ENCODE measurements around the gene VKORC1L1. TPM values are rescaled to one million over a fixed set of nuclear protein-coding genes. Genes with fewer than 3 reads are reported as not detected.

Gene VKORC1L1
- total RNA-seq, 1 donor from 2014 or later = 8.6 TPM

DNA sequence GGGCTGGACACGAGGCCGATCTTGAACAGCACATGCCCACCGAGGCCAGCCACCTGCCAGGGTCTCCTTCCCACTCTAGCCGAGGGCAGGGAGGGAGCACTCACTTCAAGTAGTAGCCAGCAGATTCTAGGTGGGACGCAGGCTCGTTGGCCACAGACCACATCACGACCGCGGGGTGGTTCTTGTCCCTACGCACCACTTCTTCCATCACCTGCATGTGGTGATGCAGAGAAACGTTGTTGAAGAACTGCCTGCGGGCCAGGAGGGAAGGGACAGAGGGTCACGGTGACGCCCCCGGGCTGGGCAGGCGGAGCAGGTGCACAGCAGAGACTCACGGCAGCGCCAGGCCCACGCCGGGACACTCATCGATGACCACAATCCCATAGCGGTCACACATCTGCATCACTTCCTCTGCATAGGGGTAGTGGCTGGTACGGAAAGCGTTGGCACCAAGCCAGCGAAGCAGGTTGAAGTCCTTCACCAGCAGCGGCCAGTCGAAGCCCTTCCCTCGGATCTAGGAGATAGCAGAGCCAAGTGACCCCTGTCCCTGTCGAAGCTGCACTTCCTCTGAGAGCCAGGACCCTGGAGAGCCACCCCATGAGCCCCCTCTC lies 101.4 kb downstream of the VKORC1L1 start:
- Mint-ChIP-seq H3K27me3 (no peaks in the 10 kb centered on the region), H3K36me3 (ENCODE audit: low read depth) (peaks cover 66% of the 10 kb centered on the region), H3K9me3 (no peaks in the 10 kb centered on the region), H3K27ac (peak overlapping the region; percentile 30), H3K4me3 (no peak overlapping the region), H3K4me1 (peaks cover 5% of the 10 kb centered on the region)
- intact Hi-C loops (cut with micrococcal nuclease) = no loop called here
- ATAC-seq (ENCODE audit: low read depth) = no peak
- POLR2A ChIA-PET = no interaction called here
- TF ChIP-seq, protein P1, sequence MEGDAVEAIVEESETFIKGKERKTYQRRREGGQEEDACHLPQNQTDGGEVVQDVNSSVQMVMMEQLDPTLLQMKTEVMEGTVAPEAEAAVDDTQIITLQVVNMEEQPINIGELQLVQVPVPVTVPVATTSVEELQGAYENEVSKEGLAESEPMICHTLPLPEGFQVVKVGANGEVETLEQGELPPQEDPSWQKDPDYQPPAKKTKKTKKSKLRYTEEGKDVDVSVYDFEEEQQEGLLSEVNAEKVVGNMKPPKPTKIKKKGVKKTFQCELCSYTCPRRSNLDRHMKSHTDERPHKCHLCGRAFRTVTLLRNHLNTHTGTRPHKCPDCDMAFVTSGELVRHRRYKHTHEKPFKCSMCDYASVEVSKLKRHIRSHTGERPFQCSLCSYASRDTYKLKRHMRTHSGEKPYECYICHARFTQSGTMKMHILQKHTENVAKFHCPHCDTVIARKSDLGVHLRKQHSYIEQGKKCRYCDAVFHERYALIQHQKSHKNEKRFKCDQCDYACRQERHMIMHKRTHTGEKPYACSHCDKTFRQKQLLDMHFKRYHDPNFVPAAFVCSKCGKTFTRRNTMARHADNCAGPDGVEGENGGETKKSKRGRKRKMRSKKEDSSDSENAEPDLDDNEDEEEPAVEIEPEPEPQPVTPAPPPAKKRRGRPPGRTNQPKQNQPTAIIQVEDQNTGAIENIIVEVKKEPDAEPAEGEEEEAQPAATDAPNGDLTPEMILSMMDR (IDR thresholded peaks at IDR 0.05) = no peak
- CTCF ChIA-PET = no interaction called here
- DNase-seq = no peak

DNA sequence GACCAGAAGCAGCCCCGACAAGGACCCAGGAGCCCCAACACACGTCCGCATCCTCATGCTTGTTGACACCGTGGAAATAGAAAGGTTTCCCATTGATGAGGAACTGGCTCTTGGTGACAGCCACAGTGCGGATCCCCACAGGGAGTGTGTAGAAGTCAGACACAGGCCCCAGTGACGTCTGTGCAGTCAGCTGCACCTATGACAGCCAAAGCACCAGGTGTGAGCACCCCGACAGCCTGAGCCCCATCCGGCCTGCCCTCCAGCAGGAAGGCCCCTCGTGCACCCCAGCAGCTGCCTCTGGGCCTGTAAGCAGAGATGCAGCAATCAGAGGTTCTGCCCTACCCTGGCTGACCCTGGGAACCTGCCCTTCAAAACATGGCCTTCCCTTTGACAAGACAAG lies 102.0 kb downstream of the VKORC1L1 start:
- H3K4me1 Mint-ChIP-seq = peaks cover 8% of the 10 kb centered on the region
- TF ChIP-seq, protein P1 (IDR thresholded peaks at IDR 0.05) = no peak
- H3K27ac Mint-ChIP-seq = peak overlapping the region; percentile 30
- ChIA-PET CTCF (no interaction called here), POLR2A (no interaction called here)
- intact Hi-C loops (cut with micrococcal nuclease) = no loop called here
- H3K4me3 Mint-ChIP-seq = no peak overlapping the region
- DNase-seq (no peak), ATAC-seq (ENCODE audit: low read depth) (no peak)
- peaks cover 64% of the 10 kb centered on the region for H3K36me3 Mint-ChIP-seq (ENCODE audit: low read depth)
- no peaks in the 10 kb centered on the region for H3K9me3 Mint-ChIP-seq
- H3K27me3 Mint-ChIP-seq = no peaks in the 10 kb centered on the region

DNA sequence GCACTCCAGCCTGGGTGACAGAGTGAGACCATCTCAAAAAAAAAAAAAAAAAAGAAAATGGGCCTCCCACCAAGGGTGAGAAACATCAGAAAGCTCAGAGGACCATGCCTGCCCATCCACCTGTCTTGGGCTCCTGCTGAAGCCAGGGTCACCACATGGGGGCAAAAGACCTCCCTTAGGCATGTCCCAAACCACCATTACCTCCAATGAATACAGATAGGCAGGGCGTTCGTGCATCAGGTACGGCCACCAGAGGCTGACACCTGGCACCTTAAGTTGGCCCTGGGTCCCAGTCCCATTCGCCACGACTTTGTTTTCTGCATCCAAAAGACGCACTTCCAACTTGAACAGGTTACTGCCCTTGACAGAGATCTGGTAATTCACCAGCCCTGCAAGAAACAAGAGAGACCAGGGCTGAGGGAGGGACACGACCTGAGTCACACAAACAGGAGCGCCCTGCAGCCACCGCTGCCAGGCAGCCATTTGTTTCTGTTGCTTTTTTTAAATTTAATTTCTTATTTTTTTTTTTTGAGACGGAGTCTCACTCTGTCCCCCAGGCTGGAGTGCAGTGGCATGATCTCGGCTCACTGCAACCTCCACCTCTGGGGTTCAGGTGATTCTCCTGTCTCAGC lies 103.1 kb downstream of the VKORC1L1 start:
- ChIA-PET POLR2A (no interaction called here), CTCF (no interaction called here)
- H3K4me3 Mint-ChIP-seq = no peak overlapping the region
- H3K4me1 Mint-ChIP-seq = peaks cover 16% of the 10 kb centered on the region
- intact Hi-C loops (cut with micrococcal nuclease) = no loop called here
- ATAC-seq (ENCODE audit: low read depth) = no peak
- H3K9me3 Mint-ChIP-seq = no peaks in the 10 kb centered on the region
- H3K36me3 Mint-ChIP-seq (ENCODE audit: low read depth) = peaks cover 55% of the 10 kb centered on the region
- H3K27ac Mint-ChIP-seq = no peak overlapping the region
- H3K27me3 Mint-ChIP-seq = no peaks in the 10 kb centered on the region
- DNase-seq = no peak
- TF ChIP-seq, protein P1 (IDR thresholded peaks at IDR 0.05) = no peak

DNA sequence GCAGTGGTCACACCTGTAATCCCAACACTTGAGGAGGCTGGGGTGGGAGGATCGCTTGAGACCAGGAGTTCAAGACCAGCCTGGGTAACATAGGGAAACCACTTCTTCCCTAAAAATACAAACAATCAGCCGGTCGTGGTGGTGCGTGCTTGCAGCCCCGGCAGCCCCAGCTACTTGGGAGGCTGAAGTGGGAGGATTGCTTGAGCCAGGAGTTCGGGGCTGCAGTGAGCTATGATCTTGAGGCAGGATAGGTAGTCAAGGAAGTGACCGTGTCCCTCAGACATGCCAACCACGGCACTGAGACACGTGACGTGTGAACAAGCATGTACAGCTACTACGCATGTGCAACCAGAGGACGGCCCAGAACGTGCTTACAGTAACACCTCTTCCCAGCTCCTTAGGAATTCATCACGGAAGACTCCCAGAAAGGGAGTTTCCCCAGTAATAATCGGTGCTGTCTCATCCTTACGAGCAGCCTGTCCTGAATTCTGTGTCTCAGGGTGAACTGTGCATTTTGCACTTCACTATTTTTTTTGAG lies 103.9 kb downstream of the VKORC1L1 start:
- no peak for ATAC-seq (ENCODE audit: low read depth)
- Mint-ChIP-seq H3K4me1 (peaks cover 17% of the 10 kb centered on the region), H3K27me3 (no peaks in the 10 kb centered on the region), H3K9me3 (no peaks in the 10 kb centered on the region), H3K36me3 (ENCODE audit: low read depth) (peaks cover 48% of the 10 kb centered on the region), H3K4me3 (no peak overlapping the region), H3K27ac (no peak overlapping the region)
- TF ChIP-seq, protein P1 (IDR thresholded peaks at IDR 0.05) = no peak
- POLR2A ChIA-PET = interaction anchor here (0.6 kb wide), 1 partner anchor 9 kb away, joined by 3 read pairs; no protein-coding TSS in a partner anchor
- intact Hi-C loops (cut with micrococcal nuclease) = no loop called here
- CTCF ChIA-PET = no interaction called here
- no peak for DNase-seq

DNA sequence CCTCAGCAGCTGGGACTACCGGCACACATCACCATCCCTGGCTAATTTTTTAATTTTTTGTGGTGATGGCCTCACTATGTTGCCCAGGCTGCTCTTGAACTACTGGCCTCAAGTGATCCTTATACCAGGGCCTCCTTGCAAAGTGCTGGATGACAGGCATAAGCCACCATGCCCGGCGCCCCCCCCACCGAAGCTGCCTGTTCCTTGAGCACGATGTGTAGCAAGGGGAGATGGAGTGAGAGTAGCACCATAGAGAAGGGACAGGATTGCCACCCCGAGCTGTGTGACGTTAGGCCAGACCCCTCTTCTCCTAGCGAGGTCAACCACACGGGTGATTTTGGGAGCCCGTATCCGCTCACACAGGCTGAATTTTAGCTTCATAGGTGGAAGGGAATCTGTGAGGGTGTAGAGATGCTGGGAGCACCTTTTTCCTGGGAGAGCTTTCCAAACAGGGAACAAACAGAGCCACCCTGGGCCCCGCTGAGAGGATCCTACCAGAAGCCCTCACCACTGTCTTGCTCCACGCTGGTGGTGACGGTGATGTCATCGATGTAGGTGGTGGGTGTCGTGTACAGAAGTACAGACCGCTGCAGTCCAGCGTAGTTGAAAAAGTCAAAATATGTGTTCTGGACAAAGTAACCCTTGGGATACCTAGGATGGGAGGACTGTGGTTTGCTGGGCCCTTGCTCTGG lies 106.2 kb downstream of the VKORC1L1 start:
- no peaks in the 10 kb centered on the region for H3K9me3 Mint-ChIP-seq
- no peak overlapping the region for H3K4me3 Mint-ChIP-seq
- ChIA-PET POLR2A (no interaction called here), CTCF (no interaction called here)
- intact Hi-C loops (cut with micrococcal nuclease) = no loop called here
- no peak overlapping the region for H3K27ac Mint-ChIP-seq
- H3K36me3 Mint-ChIP-seq (ENCODE audit: low read depth) = peaks cover 29% of the 10 kb centered on the region
- no peak for ATAC-seq (ENCODE audit: low read depth)
- H3K27me3 Mint-ChIP-seq = no peaks in the 10 kb centered on the region
- peaks cover 19% of the 10 kb centered on the region for H3K4me1 Mint-ChIP-seq
- TF ChIP-seq, protein P1 (IDR thresholded peaks at IDR 0.05) = no peak
- no peak for DNase-seq

All from activated B cell treated with CpG ODN at 0.5 μM for 24 hours (primary cell).